Brain pericyte (primary cell): Measurements from ENCODE around the gene TMEM53.

Experiments
- DNase-seq: peaks from one replicate; pipeline ENCODE4 v3.0.0-alpha.2; 2012; ENCODE audit warnings: low read depth, low spot score

Gene TMEM53

GRCh38 chr1:44698138-44698537, 23.9 kb upstream of the TMEM53 start:
- DNase-seq, result no peak

- DNase-seq, result no peak
Observed at GRCh38 chr1:44696789-44697345, 22.6 kb upstream of the TMEM53 start.

- no peak for DNase-seq
Observed at GRCh38 chr1:44696101-44696500, 21.8 kb upstream of the TMEM53 start.

GRCh38 chr1:44695671-44696070, 21.4 kb upstream of the TMEM53 start:
- no peak for DNase-seq

GRCh38 chr1:44694863-44695478, 20.7 kb upstream of the TMEM53 start:
- no peak for DNase-seq

- DNase-seq, result no peak
Observed at GRCh38 chr1:44693900-44694299, 19.6 kb upstream of the TMEM53 start.

GRCh38 chr1:44693159-44693558, 18.9 kb upstream of the TMEM53 start:
- DNase-seq, result no peak

GRCh38 chr1:44689447-44689765, 15.1 kb upstream of the TMEM53 start:
- no peak for DNase-seq

GRCh38 chr1:44688760-44689446, 14.6 kb upstream of the TMEM53 start:
- DNase-seq, result no peak

- no peak for DNase-seq
Observed at GRCh38 chr1:44685881-44686280, 11.6 kb upstream of the TMEM53 start.

GRCh38 chr1:44685218-44685617, 10.9 kb upstream of the TMEM53 start:
- DNase-seq, result no peak

GRCh38 chr1:44684525-44684924, 10.2 kb upstream of the TMEM53 start:
- no peak for DNase-seq

- DNase-seq, result no peak
Observed at GRCh38 chr1:44682883-44683265, 8.6 kb upstream of the TMEM53 start.

- no peak for DNase-seq
Observed at GRCh38 chr1:44681905-44682882, 7.9 kb upstream of the TMEM53 start.

- DNase-seq, result no peak
Observed at GRCh38 chr1:44679468-44679867, 5.2 kb upstream of the TMEM53 start.

- DNase-seq, result no peak
Observed at GRCh38 chr1:44678626-44679025, 4.3 kb upstream of the TMEM53 start.

GRCh38 chr1:44678120-44678519, 3.8 kb upstream of the TMEM53 start:
- no peak for DNase-seq

GRCh38 chr1:44677201-44677766, 3.0 kb upstream of the TMEM53 start:
- no peak for DNase-seq

- no peak for DNase-seq
Observed at GRCh38 chr1:44676484-44677200, 2.4 kb upstream of the TMEM53 start.

GRCh38 chr1:44675186-44675585, 905 bp upstream of the TMEM53 start:
- no peak for DNase-seq

- DNase-seq, result no peak
Observed at GRCh38 chr1:44673675-44674112, 587 bp downstream of the TMEM53 start.
